Muscle layer of colon (tissue), 2 donors: ENCODE results near the gene SYT9.

Experiments used
- H3K27ac ChIP-seq: one replicate; pipeline ENCODE4 v1.7.0; 2013; ENCODE audit warnings: low read depth, mild to moderate bottlenecking, low read length, moderate library complexity
- H3K27me3 ChIP-seq, 2 donors: one replicate each; pipeline ENCODE4 v1.7.0; 2013; ENCODE audit warnings: low read length in 2 of 2, mild to moderate bottlenecking in 2 of 2; ENCODE audit not compliant: insufficient read depth in 2 of 2, control insufficient read depth in 1 of 2
- H3K36me3 ChIP-seq: one replicate; pipeline ENCODE4 v1.7.0; 2013; ENCODE audit warnings: mild to moderate bottlenecking, low read length; ENCODE audit not compliant: insufficient read depth
- H3K4me1 ChIP-seq: one replicate; pipeline ENCODE4 v1.7.0; 2013; ENCODE audit warnings: mild to moderate bottlenecking, low read length; ENCODE audit not compliant: insufficient read depth
- H3K4me3 ChIP-seq, 2 donors: one replicate each; pipeline ENCODE4 v1.7.0; 2013; ENCODE audit warnings: low read length in 2 of 2, low read depth in 1 of 2, mild to moderate bottlenecking in 1 of 2, moderate library complexity in 1 of 2
- H3K9ac ChIP-seq: one replicate; pipeline ENCODE4 v1.7.0; 2013; ENCODE audit warnings: low read length
- H3K9me3 ChIP-seq: one replicate; pipeline ENCODE4 v1.7.0; 2013; ENCODE audit warnings: mild to moderate bottlenecking, low read length
- donor health status: abdominal sarcoma.
- donor health status: Adenocarcinoma of cecum.

The SYT9 gene

GRCh38 chr11:7252683-7253213, 1.0 kb downstream of the SYT9 start:
- Histone ChIP-seq H3K9me3 (no peaks in the 10 kb centered on the region), H3K27ac (no peak overlapping the region), H3K4me3 (peak overlapping the region; percentile 43 to 54), H3K4me1 (no peaks in the 10 kb centered on the region), H3K9ac (no peak overlapping the region), H3K36me3 (no peaks in the 10 kb centered on the region), H3K27me3 (peaks cover 0 to 13% of the 10 kb centered on the region in 2 donors)

DNA sequence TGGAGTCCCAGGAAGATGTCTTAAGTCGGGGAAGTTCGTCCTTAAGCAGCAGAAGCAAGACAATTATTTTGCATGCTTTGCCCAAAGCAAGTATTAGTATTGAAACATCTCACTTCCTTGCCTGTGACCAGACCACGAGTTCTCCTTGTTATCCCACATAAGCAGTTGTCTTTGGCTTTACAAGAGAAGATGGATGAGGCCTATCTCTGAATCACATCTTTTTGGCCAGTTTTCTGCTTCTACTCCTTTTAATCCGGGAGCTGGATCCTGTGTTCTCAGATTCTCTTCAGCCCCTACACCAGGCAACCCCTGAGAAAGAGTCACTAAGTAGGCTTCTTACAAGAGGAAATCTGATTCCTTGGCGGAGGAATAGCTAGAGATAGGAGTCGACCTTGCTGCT, 2.1 kb downstream of the SYT9 start:
- H3K9ac ChIP-seq = no peak overlapping the region
- no peak overlapping the region for H3K27ac ChIP-seq
- peaks cover 0 to 13% of the 10 kb centered on the region in 2 donors for H3K27me3 ChIP-seq
- H3K4me3 ChIP-seq = no peak overlapping the region
- no peaks in the 10 kb centered on the region for H3K4me1 ChIP-seq
- H3K36me3 ChIP-seq = no peaks in the 10 kb centered on the region
- no peaks in the 10 kb centered on the region for H3K9me3 ChIP-seq

- H3K9ac ChIP-seq = no peak overlapping the region
- no peaks in the 10 kb centered on the region for H3K4me1 ChIP-seq
- H3K27ac ChIP-seq = no peak overlapping the region
- no peak overlapping the region for H3K4me3 ChIP-seq
- no peaks in the 10 kb centered on the region for H3K9me3 ChIP-seq
- H3K36me3 ChIP-seq = no peaks in the 10 kb centered on the region
- H3K27me3 ChIP-seq = peaks cover 0 to 13% of the 10 kb centered on the region in 2 donors
Observed at GRCh38 chr11:7254731-7255291, 3.1 kb downstream of the SYT9 start.

GRCh38 chr11:7256943-7257342, 5.2 kb downstream of the SYT9 start:
- no peak overlapping the region for H3K27ac ChIP-seq

GRCh38 chr11:7257724-7258123, 6.0 kb downstream of the SYT9 start:
- Histone ChIP-seq H3K4me3 (no peak overlapping the region), H3K36me3 (no peaks in the 10 kb centered on the region), H3K4me1 (no peaks in the 10 kb centered on the region), H3K27me3 (peaks cover 0 to 2% of the 10 kb centered on the region in 2 donors), H3K27ac (no peak overlapping the region), H3K9ac (no peak overlapping the region), H3K9me3 (no peaks in the 10 kb centered on the region)

More at GRCh38 chr11:7256943-7257342, 5.2 kb downstream of the SYT9 start:
- Histone ChIP-seq H3K36me3 (no peaks in the 10 kb centered on the region), H3K9me3 (no peaks in the 10 kb centered on the region), H3K4me1 (no peaks in the 10 kb centered on the region), H3K27me3 (peaks cover 0 to 10% of the 10 kb centered on the region in 2 donors), H3K9ac (no peak overlapping the region), H3K4me3 (no peak overlapping the region)

GRCh38 chr11:7261578-7261977, 9.9 kb downstream of the SYT9 start:
- no peak overlapping the region for H3K9ac ChIP-seq
- no peaks in the 10 kb centered on the region for H3K36me3 ChIP-seq
- no peak overlapping the region for H3K4me3 ChIP-seq
- H3K9me3 ChIP-seq = no peaks in the 10 kb centered on the region
- no peak overlapping the region for H3K27ac ChIP-seq
- no peaks in the 10 kb centered on the region for H3K4me1 ChIP-seq
- H3K27me3 ChIP-seq = no peaks in the 10 kb centered on the region

- Histone ChIP-seq H3K27me3 (no peaks in the 10 kb centered on the region), H3K36me3 (no peaks in the 10 kb centered on the region), H3K4me1 (no peaks in the 10 kb centered on the region), H3K4me3 (no peak overlapping the region), H3K9ac (no peak overlapping the region), H3K27ac (no peak overlapping the region), H3K9me3 (no peaks in the 10 kb centered on the region)
Observed at GRCh38 chr11:7262672-7263071, 11.0 kb downstream of the SYT9 start.

DNA sequence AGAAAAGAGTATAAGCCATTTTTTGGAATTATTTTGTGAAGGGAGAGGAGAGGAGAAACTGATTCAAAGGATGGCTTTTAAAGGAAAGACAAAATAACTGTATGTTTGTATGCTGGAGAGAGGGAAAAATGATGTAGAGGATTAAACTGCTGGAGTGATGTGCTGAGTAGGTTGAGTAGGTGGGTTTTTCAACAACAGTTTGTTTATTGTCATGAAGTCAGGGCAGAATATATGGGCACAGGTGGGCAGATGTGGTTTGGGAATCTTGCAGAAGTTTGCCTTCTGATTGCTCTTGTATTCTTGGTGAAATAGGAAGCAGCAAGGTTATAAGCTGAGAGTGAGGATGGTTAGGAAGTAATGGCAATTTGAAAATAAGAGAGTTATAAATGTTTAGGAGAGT, 12.1 kb downstream of the SYT9 start:
- H3K4me1 ChIP-seq = no peaks in the 10 kb centered on the region
- H3K4me3 ChIP-seq = no peak overlapping the region
- H3K27ac ChIP-seq = no peak overlapping the region
- no peak overlapping the region for H3K9ac ChIP-seq
- H3K36me3 ChIP-seq = no peaks in the 10 kb centered on the region
- H3K9me3 ChIP-seq = no peaks in the 10 kb centered on the region
- H3K27me3 ChIP-seq = no peaks in the 10 kb centered on the region

GRCh38 chr11:7268758-7269157, 17.1 kb downstream of the SYT9 start:
- Histone ChIP-seq H3K9me3 (no peaks in the 10 kb centered on the region), H3K27ac (no peak overlapping the region), H3K36me3 (no peaks in the 10 kb centered on the region), H3K27me3 (no peaks in the 10 kb centered on the region), H3K4me3 (no peak overlapping the region), H3K4me1 (no peaks in the 10 kb centered on the region), H3K9ac (no peak overlapping the region)

GRCh38 chr11:7270233-7270865, 18.6 kb downstream of the SYT9 start:
- Histone ChIP-seq H3K4me1 (no peaks in the 10 kb centered on the region), H3K36me3 (no peaks in the 10 kb centered on the region), H3K9me3 (no peaks in the 10 kb centered on the region), H3K4me3 (no peak overlapping the region), H3K9ac (no peak overlapping the region), H3K27me3 (no peaks in the 10 kb centered on the region), H3K27ac (no peak overlapping the region)

- Histone ChIP-seq H3K4me1 (no peaks in the 10 kb centered on the region), H3K9ac (no peak overlapping the region), H3K9me3 (no peaks in the 10 kb centered on the region), H3K36me3 (no peaks in the 10 kb centered on the region), H3K4me3 (no peak overlapping the region), H3K27ac (no peak overlapping the region), H3K27me3 (no peaks in the 10 kb centered on the region)
Observed at GRCh38 chr11:7272373-7272772, 20.7 kb downstream of the SYT9 start.

DNA sequence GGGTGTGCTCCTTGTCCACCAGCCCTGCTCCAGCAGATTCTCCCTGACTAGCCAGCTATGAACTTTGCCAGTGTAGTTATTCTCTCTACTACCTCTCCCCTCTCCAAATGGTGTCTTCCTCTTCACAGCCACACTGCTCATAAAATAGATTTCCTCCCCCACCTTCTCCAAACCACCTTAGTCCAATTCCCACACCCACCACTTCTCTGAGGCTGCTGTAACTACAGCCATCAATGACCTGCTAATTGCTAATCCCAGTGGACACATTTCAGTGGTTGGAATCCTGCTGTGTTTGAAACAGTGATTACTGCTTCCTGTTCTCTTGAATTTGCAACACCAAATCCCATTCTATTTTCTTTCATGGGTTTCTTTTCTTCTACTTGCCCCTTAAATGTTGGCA, 23.4 kb downstream of the SYT9 start:
- Histone ChIP-seq H3K27ac (no peak overlapping the region), H3K9ac (no peak overlapping the region), H3K4me3 (no peak overlapping the region), H3K4me1 (no peaks in the 10 kb centered on the region), H3K27me3 (no peaks in the 10 kb centered on the region), H3K36me3 (no peaks in the 10 kb centered on the region), H3K9me3 (no peaks in the 10 kb centered on the region)
